ENCODE measurements around the gene AHI1.
"Not testable (repeated sequence)": the region's sequence is repeated elsewhere in the genome, so short reads cannot be mapped to it uniquely, and the experiment has no call there.

AHI1 gene

DNA sequence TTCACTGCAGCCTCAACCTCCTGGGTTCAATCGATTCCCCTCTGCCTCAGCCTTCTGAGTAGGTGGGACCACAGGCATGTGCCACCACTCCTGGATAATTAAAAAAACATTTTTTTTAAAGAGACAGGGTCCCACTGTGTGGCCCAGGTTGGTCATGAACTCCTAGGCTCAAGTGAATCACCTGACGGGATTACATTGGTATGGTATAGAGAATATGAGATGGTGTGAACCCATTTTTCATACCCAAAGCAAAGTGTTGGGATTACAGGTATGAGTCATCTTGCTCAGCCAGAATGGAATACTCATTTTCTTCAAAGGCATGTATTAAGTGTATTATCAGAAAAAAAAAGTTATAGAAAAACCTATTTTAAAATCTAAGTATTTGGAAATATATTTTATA lies 114.2 kb downstream of the AHI1 start:
- DNase-seq = no peak

DNA sequence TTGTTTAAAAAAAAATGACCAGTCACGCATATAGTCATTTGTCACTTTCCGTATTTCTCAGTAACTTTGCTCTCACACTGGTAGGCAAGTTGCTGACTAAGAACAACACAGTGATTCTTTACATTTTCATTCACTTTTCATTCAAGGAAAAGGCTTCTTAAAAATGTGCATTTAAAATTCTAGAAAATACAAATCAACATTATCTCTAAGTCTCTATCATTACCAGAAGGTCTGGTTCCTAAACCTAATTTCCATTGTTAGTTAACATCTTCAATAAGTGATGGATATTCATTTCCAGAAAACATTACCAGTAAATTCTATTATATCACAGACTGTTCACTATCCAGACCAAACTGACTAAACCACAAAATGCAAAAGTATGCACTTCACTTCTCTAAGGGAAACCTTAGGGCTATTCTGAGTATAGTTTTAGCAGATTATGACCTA lies 115.3 kb downstream of the AHI1 start:
- DNase-seq = no peak

DNA sequence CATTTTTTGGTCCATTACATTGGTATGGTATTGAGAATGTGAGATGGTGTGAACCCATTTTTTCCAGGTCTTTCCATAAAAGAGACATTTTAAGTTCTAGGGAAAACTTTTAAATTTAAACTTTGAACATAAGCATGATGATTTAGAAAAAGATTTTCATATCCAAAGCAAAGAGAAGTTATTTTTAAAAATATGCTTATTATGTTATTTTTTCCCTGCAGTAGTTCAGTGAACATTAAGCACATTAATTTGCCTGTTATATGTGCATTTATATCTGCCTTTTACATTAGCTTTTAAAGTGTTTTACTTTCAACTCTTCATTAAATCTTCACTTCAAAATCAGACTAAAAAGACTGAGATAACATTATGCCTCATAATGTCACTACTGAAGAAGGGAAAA lies 116.7 kb downstream of the AHI1 start:
- DNase-seq = no peak

DNA sequence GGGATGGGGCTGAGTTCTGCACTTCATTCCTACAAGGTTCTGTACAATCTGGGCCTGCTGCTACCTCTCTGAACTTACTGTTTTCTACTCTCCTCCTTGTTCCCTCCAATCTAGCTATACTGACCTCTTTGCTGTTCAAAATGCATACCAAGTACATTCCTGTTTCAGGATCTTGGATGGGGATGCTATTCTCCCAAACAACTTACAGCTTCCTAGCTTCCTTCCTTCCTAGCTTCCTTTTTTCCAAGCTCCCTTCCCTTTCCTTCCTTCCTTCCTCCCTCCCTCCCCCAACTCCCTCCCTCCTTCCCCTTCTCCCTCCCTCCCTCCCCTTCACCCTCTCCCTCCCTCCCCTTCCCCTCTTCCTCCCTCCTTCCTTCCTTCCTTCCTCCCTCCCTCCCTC lies 117.9 kb downstream of the AHI1 start:
- DNase-seq = no peak

GRCh38 chr6:135372758-135373157 lies 124.8 kb downstream of the AHI1 start:
- no peak for DNase-seq

DNA sequence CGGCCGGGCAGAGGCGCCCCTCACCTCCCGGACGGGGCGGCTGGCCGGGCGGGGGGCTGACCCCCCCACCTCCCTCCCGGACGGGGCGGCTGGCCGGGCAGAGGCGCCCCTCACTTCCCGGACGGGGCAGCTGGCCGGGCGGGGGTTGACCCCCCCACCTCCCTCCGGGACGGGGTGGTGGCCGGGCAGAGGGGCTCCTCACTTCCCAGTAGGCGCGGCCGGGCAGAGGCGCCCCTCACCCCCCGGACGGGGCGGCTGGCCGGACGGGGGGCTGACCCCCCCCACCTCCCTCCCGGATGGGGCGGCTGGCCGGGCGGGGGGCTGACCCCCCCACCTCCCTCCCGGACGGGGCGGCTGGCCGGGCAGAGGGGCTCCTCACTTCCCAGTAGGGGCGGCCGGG lies 133.9 kb downstream of the AHI1 start:
- DNase-seq = not testable (repeated sequence)

DNA sequence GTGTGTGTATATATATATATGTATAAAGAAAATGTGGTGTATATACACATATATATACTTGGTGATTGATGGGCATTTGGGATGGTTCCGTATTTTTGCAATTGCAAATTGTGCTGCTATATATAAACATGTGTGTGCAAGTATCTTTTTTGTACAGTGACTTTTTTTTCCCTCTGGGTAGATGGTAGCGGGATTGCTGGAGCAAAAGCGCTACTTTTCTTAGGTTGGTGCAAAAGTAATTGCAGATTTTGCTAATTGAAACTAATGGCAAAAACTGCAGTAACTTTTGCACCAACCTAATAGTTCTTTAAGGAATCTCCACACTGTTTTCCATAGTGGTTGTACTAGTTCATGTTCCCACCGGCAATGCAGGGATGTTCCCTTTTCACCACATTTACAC lies 135.4 kb downstream of the AHI1 start:
- DNase-seq = no peak

GRCh38 chr6:135360222-135360621 lies 137.3 kb downstream of the AHI1 start:
- DNase-seq = no peak

DNA sequence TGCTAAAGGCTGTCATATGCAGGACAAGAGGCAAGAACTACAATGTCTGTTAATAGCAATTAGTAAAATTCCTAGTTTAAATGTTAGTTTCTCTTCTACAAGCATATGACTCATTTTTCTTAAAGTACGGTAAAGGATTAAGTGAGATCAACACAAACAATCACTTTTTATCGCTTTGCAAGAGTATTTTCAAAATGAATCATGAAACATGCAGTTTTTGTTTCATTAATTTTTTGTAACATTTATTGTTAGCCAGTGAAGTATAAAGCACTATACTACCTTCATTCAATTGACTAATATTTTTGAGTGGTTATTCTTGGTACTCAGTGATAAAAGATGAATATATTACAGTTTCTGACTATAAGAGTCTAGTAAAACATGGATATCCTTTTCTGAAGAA lies 138.6 kb downstream of the AHI1 start:
- DNase-seq = no peak

GRCh38 chr6:135358251-135358821 lies 139.2 kb downstream of the AHI1 start:
- no peak for DNase-seq

- DNase-seq = no peak
These were observed 143.1 kb downstream of the AHI1 start for GRCh38 chr6:135354407-135354806.

DNA sequence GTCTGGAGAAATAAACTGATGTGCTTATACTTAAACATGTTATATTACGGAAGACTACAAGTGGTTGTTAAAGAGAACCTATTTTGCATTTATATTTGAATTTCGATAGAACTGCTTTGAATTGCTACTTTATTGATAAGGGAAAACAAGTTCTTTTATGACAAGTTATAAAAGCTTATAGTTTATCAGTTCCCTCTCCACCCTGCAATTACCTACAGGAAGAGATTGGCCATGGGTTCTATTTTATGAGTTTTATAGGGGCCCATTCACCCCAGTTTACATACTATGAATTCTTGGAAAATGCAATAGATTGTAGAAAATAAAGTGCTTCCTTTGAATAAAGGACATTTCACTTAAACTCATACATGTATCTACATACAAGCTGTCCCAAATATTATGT lies 144.4 kb downstream of the AHI1 start:
- DNase-seq = no peak

DNA sequence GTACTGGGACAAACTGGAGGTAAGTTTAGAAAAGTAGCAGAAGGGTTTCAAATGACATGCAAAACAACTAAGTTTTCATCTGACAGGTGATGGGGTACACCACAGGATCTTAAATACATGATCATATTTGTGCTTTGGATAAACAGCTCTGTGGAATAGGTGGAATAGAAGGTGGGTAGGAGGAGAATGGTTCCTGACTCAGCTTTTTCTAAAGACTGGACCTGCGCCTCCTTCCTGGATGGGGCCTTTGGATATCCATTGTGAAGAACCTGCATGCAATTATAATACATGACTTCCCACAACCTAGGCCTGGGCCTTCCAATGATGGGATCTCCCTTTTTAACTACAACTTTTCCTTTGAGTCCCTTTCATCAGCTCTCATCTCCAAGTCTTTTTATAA lies 145.9 kb downstream of the AHI1 start:
- DNase-seq = no peak

DNA sequence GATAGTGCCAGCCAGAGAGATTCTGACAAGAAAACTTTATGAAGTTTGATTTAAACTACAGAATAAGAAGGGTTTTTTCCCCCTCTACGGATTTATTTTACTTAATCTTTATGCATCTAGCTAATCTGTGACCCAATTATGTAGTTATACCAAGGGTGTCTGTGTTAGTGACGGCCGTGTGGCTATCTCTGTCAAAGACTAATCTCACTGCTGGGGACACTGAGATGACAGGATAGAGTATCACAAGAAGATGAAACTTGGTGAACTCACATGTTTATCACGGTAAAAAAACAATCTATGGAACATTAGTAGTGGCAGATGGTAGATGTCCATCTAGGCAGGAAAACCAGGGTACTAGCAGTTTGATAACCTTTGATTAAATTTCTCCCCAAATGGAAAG lies 149.7 kb downstream of the AHI1 start:
- DNase-seq = no peak

GRCh38 chr6:135346747-135347146 lies 150.8 kb downstream of the AHI1 start:
- no peak for DNase-seq

GRCh38 chr6:135344526-135344925 lies 153.0 kb downstream of the AHI1 start:
- no peak for DNase-seq

DNA sequence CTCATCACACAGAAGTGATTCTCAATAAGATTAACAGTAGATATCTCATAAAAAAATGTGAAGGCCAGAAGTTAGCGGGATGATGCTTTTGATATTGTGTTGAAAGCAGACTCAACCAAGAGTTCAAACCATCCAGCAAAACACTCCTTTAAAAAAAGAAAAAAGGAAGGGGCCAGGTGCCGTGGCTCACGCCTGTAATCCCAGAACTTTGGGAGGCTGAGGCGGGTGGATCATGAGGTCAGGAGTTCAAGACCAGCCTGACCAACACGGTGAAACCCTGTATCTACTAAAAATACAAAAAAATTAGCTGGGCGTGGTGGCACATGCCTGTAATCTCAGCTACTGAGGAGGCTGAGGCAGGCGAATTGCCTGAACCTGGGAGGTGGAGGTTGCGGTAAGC lies 157.6 kb downstream of the AHI1 start:
- not testable (repeated sequence) for DNase-seq

DNA sequence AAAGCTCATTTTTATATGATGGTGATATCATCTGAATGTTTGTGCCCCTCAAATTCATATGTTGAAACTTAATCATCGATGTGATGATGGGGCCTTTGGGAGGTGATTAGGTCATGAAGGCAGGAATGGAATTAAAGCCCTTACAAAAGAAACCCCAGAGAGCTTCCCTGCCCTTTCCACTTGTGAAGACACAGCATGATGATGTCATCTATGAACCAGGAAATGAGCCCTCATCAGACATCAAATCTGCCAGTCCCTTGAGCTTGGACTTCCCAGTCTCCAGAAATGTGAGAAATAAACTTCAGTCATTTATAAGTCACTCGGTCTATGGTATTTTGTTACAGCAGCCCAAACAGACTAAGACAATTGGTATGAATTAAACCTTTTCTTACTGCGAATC lies 163.4 kb downstream of the AHI1 start:
- DNase-seq = no peak

GRCh38 chr6:135331002-135331401 lies 166.5 kb downstream of the AHI1 start:
- DNase-seq = no peak

GRCh38 chr6:135329851-135330803 lies 167.4 kb downstream of the AHI1 start:
- no peak for DNase-seq

GRCh38 chr6:135328136-135328535 lies 169.4 kb downstream of the AHI1 start:
- no peak for DNase-seq

DNA sequence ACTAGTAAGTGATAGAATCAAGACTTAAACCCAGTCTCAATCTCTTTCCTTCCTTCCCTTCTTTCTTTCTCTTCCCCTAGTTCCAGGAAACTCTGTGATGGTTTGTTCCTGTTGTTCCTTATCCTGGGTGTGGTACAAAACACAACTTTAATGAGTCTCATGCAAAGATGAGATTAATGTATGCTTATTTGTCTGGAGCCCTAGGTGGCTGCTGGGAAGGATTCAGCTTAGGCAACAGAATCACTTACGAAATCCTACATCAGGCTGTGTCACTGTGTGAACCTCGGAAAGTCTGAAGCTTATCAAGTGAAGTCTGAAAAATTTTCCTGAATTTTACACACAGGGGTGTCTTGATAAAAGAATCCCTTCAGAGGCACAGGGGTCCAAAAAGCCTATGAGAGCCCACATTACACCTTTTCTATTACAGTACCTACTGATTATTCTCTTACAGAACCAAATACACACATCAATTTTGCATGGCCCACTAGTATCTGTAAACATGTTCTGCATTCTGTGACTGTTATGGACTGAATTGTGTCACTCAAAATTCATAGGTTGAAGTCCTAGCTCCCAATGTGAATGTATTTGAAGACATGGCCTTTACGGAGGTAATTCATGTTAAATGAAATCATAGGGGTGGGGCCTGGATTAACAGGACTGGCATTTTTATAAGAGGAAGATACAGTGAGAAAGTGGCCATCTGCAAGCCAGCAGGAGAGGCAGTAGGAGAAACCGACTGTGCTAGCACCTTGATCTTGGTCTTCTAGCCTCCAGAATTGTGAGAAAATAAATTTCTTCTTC lies 171.7 kb downstream of the AHI1 start:
- DNase-seq = no peak

- DNase-seq = no peak
These were observed 173.0 kb downstream of the AHI1 start for GRCh38 chr6:135324531-135324930.

DNA sequence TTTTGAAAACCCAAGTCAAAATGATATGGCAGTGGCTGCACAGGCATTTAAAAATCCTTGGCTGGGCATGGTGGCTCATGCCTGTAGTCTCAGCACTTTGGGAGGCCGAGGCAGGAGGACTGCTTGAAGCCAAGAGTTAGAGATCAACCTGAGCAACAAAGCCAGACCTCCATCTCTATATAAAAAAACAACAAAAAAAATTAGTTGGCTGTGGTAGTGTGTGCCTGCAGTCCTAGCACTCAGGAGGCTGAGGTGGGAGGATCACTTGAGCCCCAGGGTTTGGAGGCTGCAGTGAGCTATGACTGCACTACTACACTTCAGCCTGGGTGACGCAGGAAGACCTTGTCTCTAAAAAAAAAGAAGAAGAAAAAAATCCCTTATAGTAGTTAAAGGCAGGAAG lies 173.6 kb downstream of the AHI1 start:
- DNase-seq = no peak

Measured in activated T-cell treated with anti-CD3 and anti-CD28 coated beads for 4 hours (primary cell).